Peyer's patch (tissue), 4 donors: ENCODE results near the gene ATL3.

Experiments
- CTCF ChIP-seq, 6 experiments: fragments of 450-650 bp in 4 of 6; fragments of 200-600 bp in 2 of 6; sonication (generic) in 1 of 6; IDR thresholded peaks; one replicate each; pipeline ENCODE4 v1.5.1; 2017 to 2019; ENCODE audit warnings: antibody characterized with exemption in 6 of 6, mild to moderate bottlenecking in 3 of 6, moderate library complexity in 1 of 6
- POLR2A ChIP-seq, 2 donors: fragments of 450-650 bp; IDR thresholded peaks; one replicate each; pipeline ENCODE4 v1.5.1; 2017; ENCODE audit warnings: antibody characterized with exemption in 2 of 2, mild to moderate bottlenecking in 2 of 2, moderate library complexity in 2 of 2

GRCh38 chr11:63687845-63688244, 16.7 kb upstream of the ATL3 start:
- TF ChIP-seq CTCF (IDR thresholded peaks at IDR 0.05) (no peak), POLR2A (IDR thresholded peaks at IDR 0.05) (no peak)
